Limb (tissue), 2 donors: Measurements from ENCODE around the gene CREBZF.
A peak's percentile ranks its signal among the peaks of the same experiment; 100 is the strongest.

Experiments
- DNase-seq, 2 donors: peaks; one replicate each; pipeline ENCODE4 v3.0.0-alpha.2; 2016; ENCODE audit errors: extremely low spot score in 2 of 2

The CREBZF gene

DNA sequence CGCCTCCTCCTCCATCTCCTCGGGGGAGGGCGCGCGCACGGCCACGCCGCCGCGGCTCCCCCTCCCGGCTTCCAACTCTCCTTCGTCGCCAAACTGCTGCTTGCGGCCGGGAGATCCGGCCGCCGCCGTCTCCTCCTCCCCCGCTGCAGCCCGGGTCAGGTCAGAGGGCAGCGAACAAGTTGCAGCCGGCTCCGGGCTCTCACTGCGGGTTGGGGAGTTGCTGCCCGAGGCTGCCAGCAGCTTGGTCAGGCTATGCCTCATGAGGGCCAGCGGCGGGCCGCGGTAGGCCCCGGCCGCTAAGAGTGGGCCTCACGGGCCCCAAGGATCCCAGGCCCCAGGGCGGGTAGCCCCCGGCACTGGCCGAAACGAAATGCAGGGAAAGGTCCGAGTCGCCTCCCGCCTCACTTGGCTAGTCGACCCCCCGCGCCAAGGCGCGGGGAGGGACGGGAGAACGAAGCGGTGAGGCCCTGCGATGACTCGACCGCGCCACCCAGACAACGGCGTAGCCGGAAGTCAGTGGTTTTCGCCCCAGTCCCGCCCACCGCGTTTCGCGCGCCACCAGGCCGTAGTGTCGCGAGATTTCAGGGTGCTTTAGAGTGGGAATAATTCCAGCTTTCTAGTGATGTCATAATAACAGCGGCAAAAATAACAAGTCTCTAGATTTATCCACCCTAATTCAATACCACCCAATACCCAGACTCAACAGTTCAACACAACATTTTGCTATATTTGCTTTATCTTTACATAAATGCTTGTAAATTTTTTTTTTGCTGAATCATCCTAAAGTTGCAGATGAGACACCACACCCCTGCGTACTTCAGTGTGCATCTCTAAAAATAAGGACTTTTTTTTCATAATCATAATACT lies at the start of gene CREBZF:
CREBZF (minus strand) TSS at position 515 of the 867 bp plus-strand sequence; CDS start at position 261, 254 bp downstream.
- DNase-seq: peak; percentile 95 to 97

DNA sequence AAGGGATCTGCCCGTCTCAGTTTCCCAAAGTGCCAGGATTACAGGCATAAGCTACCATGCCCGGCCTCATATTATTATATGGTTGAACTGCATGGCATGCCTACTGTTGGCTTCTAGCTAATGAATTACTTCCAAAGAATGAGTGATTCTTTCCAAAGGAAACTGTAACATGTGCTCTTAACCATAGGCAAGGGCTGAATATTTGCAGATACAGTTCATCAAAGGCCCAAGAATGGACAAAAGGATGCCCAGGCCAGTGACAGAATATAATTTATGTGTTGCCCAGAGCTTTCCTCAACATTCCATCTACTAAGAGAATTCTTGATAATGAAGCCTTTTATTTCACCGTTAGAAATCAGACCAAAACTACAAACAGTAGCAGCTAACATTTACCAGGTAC lies 48.0 kb upstream of the CREBZF start:
- DNase-seq: no peak

GRCh38 chr11:85710917-85711316 lies 46.0 kb upstream of the CREBZF start:
- DNase-seq: no peak

DNA sequence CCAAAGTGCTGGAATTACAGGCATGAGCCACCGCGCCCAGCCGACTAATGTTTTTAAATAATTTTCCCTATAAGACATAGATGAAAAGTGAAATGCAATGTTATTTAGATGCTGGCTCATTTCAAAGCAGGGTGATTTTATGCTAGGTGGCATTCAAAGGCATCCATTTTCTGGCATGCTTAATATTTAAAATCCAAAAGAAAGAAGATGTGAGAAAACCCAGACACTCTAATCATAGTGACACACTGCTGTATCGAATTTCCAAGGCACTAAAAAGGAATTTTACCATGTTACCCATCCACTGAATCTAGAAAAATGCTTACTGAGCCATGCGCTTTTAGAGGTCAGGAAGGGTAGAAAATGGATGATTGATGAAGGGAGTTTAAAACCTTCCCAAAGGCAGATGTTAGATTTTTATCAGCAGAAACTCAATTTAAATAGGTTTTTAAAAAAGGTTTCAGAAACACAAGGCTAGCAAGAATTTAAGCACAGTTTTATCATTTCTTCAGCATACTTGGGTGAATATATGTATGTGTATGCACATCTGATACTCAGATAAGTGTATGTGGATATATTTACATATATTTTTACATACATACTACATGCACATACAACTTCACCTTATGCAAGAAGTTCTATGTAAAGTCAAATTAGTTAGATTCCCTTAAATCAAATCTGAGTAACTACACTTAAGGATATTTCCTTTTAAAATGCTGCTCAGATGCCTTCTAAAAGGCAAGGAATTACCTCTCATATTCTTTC lies 45.2 kb upstream of the CREBZF start:
- no peak for DNase-seq

GRCh38 chr11:85705800-85706199 lies 40.9 kb upstream of the CREBZF start:
- DNase-seq: no peak

GRCh38 chr11:85704967-85705366 lies 40.0 kb upstream of the CREBZF start:
- no peak for DNase-seq

- no peak for DNase-seq
These were observed 35.2 kb upstream of the CREBZF start for GRCh38 chr11:85699957-85700741.

GRCh38 chr11:85698195-85698594 lies 33.3 kb upstream of the CREBZF start:
- no peak for DNase-seq

- DNase-seq: no peak
These were observed 32.8 kb upstream of the CREBZF start for GRCh38 chr11:85697747-85698146.

GRCh38 chr11:85695546-85695945 lies 30.6 kb upstream of the CREBZF start:
- DNase-seq: no peak

DNA sequence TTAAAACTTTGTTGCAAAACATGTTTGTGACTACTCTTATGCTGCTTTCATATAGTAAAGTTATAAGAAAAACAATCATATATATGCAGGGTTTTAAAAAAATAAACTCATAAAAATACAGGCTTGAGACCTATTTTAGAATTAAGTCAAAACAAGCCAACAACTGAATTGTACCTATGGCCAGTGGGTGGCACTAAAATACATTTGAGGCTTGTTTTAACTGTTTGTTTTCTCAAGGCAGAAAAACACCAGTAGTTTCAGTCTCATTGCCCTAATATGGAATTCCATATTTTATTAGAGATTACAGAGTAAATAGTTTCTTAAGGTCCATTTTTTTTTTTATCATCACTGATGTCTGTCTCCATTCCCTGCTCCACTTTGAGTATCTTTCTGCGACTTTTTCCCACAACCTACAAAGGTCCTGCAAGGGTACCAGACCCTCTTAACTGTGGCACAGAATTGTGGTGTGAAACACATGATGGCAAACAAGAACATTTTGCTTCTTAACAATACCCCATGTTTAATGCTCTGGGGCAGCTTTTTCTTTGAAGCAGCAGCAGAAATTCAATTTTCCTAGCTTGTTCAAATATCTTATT lies 29.6 kb upstream of the CREBZF start:
- DNase-seq: peak in 1 of 2 donors; percentile 40

- DNase-seq: peak; percentile 57 to 87
These were observed 21.0 kb upstream of the CREBZF start, which contains the start of gene CCDC89 for GRCh38 chr11:85685820-85686459. Gene CCDC89 (minus strand): TSS chr11:85686195. CDS start chr11:85686130, 65 bp downstream.

GRCh38 chr11:85685125-85685819 lies 20.3 kb upstream of the CREBZF start:
- peak; percentile 61 to 68 for DNase-seq

- peak; percentile 80 to 88 for DNase-seq
These were observed 17.7 kb upstream of the CREBZF start for GRCh38 chr11:85682330-85683305.

DNA sequence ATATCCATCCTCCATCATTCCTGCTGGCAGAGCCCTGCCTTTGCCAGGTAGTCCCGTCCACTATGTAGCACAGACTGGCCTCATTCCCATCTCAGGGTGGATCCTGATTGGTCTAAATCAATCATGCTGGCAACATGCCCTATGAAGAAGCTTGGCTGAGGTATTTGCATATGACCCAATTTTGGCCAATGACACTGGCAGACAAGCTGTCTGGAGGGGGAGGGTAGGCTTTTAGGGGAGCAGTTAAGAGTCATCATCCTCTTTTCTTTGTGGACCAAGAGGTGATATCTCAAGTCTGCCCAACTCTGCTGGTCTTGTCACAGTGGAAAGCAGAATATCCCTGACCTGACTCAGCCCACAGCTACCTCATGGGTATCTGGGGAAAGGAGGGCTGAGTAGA lies 16.0 kb upstream of the CREBZF start:
- DNase-seq: no peak

DNA sequence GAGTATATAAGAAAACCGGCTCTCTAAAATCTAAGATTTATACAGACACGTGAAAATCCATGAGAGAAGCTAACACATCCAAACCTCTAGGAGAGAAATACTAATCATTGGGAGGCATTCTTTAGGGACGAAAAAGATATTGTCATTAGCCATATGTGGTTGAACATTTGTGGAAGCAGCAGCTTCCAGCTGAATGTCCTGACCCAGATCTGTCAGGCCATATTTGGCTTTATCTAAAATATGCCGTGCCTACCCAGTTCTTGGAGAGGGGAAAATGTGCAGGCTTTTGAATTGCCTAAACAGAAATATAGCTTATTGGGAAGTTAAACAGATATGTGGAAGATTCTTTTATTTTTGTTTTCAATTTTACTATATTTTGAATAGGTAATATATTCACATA lies 14.6 kb upstream of the CREBZF start:
- DNase-seq: no peak

DNA sequence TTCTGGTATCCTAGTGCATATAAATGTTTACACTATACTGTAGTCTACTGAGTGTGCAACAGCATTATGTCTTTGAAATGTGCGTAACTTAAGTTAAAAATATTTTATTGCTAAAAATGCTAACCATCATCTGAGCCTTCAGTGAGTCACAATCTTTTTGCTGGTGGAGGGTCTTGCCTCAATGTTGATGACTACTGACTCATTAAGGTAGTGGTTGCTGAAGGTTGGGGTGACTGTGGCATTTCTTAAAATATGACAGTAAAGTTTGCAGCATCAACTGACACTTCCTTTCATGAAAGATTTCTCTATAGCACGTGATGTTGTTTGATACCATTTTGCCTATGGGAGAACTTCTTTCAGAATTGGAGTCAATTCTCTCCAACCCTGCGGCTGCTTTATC lies 8.5 kb upstream of the CREBZF start:
- no peak for DNase-seq

DNA sequence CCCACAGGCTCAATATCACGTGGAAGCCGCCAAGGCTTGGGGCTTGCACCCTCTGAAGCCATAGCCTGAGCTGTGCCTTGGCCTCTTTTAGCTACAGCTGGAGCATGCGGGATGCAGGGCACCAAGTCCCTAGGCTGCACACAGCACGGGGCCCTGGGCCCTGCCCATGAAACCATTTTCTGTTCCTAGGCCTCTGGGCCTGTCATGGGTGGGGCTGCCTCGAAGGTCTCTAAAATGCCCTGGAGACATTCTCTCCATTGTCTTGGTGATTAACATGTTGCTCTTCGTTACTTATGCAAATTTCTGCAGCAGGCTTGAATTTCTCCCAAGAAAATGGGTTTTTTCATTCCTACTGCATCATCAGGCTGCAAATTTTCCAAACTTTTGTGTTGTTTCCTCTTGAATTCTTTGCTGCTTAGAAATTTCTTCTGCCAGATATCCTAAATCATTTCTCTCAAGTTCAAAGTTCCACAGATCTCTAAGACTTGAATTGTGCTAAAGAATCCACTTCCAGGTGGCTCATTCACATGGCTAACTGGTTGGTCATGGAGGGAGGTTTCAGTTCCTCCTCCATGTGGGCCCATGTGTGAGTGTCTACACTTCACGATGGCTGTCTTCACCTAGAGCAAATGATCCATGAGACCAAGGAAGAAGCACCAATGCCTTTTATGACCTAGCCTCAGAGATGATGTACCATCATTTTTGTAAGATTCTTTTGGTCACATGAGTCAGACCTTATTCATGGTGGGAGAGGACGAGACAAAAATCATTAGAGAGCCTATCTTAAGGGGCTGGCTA lies 7.4 kb upstream of the CREBZF start:
- DNase-seq: no peak
